Vagina (tissue), 2 donors: ENCODE measurements around the gene TRAT1.

Experiments
- POLR2A ChIP-seq, 2 donors: fragments of 450-650 bp; IDR thresholded peaks; one replicate each; pipeline ENCODE4 v1.6.1; 2017; ENCODE audit warnings: antibody characterized with exemption in 2 of 2, mild to moderate bottlenecking in 2 of 2, moderate library complexity in 2 of 2
- TF ChIP-seq, protein P1 (sequence below), 3 experiments: fragments of 450-650 bp in 2 of 3; fragments of 200-600 bp in 1 of 3; sonication (generic) in 1 of 3; IDR thresholded peaks; one replicate each; pipeline ENCODE4 v1.5.1; 2017 to 2019; ENCODE audit warnings: antibody characterized with exemption in 3 of 3, mild to moderate bottlenecking in 2 of 3, moderate library complexity in 2 of 3

DNA sequence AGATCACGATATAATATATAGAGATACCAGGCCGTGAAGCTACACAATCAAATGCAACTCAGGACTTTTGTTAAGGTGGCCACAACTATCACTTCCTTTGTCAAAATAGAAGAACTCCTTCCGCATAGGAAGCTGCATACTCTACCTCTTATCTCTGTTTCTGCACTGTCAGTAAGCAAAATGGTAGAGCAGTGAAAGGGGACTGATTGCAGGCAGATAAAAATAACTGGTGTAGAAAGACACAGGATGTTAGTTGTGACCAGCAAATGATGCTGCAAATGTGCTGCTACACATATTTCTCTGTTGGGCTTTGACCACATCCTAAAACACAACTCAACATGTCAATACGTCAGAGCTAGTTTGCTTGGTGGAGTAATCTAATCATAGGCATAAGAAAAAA, 16.3 kb upstream of the TRAT1 start:
- TF ChIP-seq, protein P1, sequence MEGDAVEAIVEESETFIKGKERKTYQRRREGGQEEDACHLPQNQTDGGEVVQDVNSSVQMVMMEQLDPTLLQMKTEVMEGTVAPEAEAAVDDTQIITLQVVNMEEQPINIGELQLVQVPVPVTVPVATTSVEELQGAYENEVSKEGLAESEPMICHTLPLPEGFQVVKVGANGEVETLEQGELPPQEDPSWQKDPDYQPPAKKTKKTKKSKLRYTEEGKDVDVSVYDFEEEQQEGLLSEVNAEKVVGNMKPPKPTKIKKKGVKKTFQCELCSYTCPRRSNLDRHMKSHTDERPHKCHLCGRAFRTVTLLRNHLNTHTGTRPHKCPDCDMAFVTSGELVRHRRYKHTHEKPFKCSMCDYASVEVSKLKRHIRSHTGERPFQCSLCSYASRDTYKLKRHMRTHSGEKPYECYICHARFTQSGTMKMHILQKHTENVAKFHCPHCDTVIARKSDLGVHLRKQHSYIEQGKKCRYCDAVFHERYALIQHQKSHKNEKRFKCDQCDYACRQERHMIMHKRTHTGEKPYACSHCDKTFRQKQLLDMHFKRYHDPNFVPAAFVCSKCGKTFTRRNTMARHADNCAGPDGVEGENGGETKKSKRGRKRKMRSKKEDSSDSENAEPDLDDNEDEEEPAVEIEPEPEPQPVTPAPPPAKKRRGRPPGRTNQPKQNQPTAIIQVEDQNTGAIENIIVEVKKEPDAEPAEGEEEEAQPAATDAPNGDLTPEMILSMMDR (IDR thresholded peaks at IDR 0.05), result no peak
- TF ChIP-seq POLR2A (IDR thresholded peaks at IDR 0.05), result no peak
